Hematopoietic multipotent progenitor cell treated with erythropoietin and hydrocortisone succinate and interleukin-3 and kit ligand, for 15 days (in vitro differentiated cells): ENCODE results near the gene DNAH5.
"Not testable (repeated sequence)": the region's sequence is repeated elsewhere in the genome, so short reads cannot be mapped to it uniquely, and the experiment has no call there.

Experiments used
- DNase-seq: peaks from one replicate; pipeline ENCODE4 v3.0.0-alpha.2; 2015; ENCODE audit warnings: low spot score

The DNAH5 gene

DNA sequence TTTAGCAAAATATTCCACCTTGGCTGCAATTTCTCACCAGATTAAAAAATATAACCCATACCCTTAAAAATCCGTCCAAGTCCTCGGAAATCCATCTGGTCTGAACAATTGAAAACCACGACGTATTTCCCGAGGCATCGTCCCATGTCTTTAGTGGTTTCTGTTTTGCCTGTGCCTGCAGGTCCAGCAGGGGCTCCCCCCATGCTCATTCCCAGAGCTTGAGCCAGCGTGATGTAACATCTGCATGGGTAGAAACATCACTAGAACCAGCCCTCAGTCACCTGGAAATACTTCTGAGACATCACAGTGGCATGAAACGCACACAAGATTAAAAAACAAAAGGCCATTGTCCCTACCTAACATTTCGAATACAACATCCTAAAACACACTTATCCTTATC is 114.0 kb downstream of the DNAH5 start:
- no peak for DNase-seq

DNA sequence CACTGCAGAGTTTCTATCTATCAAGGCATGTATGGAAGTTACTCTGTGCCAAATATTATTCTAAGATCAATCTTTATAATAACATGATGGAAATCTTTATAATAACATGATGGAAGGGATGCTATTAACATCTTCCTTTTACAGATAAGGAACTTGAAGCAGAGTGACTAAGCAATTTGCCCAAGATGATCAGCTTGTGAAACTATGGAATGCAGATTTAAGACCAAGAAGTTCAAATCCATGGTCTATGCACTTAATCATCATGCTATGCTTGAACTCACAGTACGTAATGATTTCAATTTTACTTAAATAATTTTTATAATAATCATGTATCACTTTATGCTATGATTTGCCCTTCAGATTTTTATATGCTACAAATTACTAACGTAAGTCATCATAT is 123.1 kb downstream of the DNAH5 start:
- DNase-seq, result no peak

DNA sequence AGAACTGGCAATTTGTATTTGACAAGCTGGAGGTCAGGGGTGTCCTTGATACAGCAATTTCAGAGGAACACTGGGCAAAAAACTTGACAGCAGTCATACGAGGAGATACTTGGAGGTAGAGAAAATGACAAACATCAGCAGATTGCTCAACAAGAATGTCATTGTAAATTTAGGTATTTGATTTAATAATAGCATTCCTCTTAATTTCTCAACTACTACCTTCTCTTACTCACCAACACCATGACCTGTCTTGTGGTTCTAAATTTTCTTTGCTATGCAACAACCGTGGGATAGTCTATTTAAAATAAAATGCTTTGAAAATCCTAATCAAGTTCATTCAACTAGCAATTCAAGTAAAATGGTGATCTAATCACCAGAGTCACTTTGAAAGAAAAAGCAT is 128.4 kb downstream of the DNAH5 start:
- DNase-seq, result no peak

DNA sequence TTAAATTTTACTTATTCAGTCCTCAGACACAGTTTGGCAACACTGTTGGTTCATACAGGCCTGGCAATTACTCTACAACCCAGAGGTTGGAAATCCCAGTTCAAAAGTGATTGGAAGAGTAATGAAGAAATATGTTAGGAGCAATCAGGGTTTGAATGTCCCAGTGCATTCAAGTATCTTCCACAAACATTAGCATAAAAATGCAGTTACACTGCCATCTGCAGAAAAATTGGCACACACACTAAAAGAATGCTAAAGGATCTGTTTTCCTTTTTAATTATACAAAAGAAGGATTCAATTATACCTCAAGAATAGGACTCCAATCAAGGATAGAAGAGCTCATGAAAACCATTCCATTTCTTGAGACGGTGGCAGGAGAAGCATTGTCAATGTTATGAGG is 130.2 kb downstream of the DNAH5 start:
- no peak for DNase-seq

DNA sequence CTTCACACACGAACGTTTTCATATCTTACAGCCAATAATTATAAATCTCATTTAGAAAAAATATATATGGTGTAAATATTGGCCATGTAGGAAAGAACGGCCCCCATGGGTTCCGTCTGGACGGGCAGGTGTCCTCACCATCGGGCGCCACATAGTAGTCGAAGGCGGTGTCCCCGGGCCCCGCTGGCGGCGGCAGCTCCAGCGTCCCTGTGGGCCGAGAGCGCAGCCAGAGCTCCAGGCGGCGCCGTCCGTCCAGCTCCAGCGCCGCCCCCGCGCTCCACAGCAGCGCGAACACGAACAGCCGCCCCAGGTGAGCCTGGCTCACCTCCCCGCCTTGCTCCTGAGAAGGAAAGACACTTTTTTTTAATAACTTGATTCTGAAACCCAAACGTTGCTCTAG is 134.6 kb downstream of the DNAH5 start:
- DNase-seq, result no peak

DNA sequence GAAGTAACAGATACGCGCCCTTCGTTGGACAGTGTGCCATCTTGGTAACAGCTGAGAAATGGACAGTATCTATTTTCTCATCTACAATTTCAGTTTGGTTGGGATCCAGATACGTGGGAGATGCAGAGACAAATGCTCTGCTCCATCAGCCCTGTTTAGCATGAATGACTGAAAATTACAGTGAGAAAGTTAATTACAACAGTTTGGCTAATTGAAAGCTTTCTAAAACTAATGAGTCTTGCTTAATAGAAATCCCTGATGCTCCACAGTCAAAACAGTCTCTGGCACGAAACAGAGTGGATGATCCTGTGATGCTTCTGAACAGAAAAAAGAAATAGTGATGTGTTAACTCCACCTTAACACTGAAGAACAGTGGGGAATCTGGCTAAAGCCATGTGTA is 140.2 kb downstream of the DNAH5 start:
- no peak for DNase-seq

DNA sequence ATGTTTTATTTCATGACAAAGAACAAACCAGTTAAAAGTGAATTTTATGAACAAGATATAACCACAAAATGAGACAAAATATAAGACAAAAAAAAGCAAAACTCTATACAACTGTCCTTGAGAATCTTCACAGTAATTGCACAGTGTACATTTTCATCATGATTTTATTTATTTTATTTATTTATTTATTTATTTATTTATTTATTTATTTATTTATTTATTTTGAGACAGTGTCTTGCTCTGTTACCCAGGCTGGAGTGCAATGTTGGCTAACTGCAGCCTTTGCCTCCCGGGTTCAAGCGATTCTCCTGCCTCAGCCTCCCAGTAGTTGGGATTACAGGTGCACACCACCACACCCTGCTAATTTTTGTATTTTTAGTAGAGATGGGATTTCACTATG is 145.9 kb downstream of the DNAH5 start:
- DNase-seq, result not testable (repeated sequence)

DNA sequence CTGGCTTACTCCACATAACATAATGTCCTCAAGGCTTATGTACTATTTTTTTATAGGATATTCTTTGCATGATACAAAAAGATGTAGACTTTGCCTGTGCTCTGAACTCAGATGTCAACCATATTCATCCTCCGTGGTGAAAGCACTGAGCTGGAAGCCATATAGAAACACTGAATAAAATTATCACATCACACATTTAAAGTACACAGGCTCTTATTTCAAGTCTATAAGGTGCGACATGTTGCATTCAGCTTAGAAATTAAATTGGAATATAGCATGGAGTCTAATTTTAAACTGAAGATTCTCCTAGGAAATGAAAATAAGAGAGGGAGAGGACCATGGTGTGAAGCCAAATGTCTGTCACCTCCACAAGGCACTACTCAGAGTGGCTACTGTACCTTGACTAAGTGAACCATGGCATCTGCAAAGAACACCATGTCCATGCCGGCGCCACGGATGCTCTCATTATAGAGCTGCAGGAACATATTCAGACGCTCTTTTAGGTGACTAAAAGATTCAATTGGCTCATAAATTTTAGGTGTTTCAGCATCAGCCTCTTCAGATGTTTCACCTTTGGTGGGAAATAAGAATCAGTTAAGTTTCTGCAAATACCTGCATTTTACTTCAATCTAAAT is 158.6 kb downstream of the DNAH5 start:
- DNase-seq, result no peak

DNA sequence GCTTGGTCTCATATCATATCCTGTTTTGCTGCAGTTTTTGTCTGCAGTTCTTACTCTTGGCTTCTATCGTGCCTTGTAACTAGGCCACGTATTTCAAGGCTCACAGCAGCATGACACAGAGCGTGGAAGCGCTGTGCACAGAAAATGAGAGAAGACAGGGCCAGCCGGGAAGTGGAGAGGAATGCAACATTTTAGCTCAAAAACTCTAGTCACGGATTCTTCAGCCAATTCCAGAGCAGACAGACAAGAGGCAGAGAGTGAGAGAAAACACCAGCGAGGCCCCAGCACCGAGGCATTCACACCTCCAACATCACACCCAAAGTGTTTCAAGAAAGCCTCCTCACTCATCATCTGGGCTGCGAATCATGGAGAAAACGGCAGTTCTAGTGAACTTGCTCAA is 160.8 kb downstream of the DNAH5 start:
- no peak for DNase-seq

DNA sequence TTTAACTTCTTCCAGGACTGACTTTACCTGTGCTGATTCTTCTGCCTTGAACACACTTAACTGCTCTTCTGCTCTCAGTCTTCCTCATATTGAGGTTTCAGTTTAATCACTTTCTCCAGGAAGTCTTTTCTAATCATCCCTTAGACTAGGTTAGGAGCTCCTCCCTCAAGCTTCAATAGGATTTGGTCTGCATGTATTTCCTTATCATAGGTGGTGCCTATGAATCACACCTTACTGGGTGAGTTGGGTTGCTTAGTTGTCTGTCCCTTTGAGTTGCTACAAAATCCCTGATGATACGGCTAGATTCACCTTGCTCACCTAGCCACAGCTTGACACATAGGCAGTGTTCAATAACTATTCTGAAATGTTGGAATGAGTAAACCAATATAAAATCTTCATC is 164.4 kb downstream of the DNAH5 start:
- DNase-seq, result no peak

DNA sequence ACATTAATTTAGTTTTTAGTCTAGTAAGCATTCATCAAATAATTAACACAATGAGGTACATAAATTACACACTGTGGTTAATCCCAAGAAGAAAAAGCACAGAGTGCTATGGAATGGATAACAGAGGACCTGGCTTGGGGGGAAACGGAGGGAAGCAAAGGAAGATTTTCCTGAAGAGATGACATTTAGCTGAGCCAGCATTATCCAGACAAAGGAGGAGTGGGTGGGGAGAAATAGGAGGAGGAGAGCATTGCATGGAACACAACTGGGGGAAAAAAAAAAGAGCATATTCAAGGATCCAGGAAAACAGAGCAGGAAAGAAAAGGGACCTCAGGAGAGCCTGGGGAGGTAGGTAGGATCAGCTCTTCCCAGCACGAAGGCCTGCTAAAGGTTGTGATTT is 170.8 kb downstream of the DNAH5 start:
- no peak for DNase-seq

DNA sequence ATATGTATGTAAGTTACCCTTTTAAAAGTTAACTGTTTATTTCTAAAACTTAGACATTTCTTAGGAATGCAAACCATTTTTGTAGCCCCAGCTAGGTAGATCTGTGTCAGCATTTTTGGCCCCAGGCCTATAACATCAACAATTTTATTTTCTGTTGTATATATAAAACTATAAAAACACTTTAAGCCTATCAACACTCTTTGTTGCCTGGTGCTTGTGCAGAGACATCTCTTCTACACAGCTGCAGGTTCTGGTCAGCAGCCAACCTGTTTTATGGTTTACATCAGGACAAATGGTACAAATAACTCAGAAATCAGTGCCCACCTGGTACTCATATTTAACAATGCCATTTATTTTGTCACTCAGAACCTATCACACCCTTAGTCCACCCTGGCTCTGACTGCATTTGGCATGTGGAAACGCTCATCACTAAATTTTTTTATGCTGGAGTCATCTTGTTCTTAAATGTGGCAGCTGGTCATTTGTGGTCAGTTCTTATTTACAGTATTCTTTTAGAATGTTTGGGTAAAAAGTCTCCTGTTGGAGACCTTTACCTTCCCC is 173.4 kb downstream of the DNAH5 start:
- DNase-seq, result no peak

DNA sequence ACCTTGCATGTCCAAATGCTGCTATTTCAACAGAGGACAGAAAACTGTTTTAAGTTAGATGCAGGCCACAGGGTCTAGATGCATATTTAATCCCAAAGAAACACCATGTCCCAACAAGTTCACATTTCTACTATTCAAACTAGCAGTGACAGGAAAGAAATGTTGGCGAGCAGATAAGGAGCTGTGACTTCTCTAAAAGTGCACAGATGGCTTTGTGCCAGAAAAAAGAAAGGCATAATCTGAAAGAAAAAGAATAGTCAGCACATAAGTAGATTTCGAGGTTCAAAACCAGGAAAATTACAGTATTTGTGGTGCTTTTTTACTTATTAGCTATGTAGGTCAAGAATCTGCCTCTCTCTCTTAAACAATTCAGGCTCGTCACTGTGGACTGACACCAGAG is 178.3 kb downstream of the DNAH5 start:
- no peak for DNase-seq

DNA sequence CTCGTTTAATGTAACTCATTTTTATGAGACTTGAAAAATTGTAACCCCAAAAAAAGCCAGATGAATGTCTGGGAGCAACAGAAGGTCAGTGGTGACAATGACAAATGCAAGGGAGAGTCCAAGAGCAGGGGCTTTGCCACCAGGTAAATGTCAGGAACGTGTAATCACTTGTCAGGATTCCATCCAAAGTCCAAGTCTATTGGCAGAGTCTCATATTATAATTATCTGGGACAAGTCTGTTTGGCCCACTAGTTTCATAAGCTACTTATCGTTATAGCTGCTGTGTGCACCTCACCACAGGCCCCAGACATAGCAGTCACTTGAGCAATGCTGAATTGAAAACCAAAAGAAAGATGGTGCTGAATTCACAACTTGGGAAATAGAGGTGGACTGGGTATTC is 180.8 kb downstream of the DNAH5 start:
- DNase-seq, result no peak

DNA sequence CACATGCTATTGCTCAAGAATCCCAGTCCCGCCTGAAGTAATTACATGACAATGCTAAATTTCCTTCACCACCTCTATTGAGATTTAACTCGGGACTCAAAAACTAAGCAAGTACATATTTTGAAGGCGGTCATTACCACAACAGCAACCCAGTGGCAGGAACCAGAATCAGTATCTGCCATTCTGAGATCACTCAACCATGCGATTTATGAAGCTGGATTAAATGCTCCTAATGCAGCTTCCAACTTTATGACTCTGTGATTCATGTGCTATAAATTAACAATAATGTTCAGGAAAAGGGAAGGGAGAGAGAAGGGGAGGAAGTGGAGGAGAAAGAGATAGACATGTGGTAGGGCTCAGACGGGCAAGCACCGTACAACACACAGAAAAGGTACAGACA is 194.7 kb downstream of the DNAH5 start:
- no peak for DNase-seq

DNA sequence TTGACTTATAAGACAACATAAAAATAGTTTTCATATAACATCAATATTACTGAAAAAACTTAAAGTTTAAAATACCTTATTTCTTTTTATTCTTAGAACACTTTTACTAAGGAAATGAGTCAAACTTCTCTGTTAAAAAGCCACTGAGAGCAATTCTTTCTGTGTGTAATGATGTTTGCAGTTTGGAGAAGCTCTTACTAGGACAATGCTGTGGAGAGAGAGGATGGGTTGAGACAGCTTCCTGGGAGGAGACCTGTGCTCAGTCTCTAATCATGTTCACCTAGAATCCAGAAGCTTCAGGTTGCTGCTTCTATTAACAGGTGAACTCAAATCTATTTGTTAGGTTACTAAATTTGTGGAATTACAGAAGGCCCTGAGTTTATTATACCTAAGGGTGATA is 198.5 kb downstream of the DNAH5 start:
- no peak for DNase-seq

DNA sequence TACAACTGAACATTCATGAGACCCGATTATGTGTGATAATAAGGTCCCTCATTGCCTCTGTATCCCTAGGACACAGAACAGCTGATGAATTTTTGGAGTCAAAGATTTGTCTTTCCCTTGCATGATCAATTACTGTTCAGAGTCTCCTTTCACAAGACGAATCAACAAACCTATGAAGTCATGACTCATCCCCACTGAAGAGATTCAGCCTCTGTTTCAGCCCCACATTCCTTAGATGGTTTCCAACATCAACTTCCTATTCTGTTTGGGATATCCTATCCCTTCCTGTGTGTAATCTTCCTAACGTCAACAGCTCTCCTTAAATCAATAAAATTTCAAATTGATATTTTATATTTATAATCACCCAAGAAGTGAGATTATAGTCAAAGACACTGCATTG is 199.0 kb downstream of the DNAH5 start:
- no peak for DNase-seq

DNA sequence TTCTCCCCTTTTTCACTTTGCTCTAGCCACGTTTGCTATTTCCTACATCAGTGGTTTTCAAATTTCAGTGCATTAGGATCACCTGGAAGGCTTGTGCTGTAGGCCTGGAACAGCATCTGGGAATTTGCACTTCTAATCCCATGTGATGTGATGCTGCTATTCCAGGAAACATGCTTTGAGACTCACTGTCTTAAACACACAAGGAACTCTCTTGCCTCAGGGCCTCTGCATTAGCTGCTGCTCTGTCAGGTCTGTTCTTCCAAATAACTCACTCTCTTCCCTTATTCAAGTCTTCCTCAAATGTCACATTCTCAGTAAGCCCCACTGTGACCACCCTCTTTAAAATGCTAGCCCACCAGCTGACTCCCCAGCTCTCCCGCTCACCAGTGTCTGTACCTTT is 204.0 kb downstream of the DNAH5 start:
- DNase-seq, result no peak

DNA sequence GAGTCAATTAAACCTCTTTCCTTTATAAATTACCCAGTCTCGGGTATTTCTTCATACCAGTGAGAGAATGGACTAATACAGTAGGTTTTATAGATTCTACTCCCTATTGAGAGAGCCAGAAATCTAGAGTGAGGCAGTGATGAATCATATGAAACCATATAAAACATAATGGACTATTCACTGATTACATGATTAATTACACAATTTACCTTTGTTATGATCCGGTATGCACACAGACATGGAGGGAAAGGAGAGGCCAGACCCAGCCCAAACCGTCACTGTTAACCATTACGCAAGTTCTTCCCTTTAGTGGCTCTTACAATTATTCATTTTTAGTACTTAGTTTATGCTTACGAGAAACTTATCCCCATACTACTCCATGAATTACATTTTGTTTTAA is 205.0 kb downstream of the DNAH5 start:
- DNase-seq, result no peak

DNA sequence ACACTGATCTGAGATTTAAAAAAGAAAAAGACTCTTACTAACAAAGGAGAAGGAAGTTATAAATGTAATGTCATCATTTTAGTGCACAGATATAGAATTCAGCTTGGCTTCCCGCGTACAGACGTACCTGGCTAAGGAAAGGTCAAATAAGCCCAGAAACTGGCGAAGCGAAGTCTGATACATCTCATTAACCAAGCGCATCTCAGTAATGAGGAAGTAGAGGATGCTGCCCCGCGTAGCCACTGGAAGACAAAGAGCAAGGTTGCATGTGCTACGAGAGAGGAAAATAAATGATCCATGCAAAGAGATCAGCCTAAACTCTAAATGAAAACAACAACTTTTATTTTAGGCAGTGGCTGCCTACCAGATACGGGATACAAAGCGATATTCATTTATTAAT is 208.8 kb downstream of the DNAH5 start:
- no peak for DNase-seq

DNA sequence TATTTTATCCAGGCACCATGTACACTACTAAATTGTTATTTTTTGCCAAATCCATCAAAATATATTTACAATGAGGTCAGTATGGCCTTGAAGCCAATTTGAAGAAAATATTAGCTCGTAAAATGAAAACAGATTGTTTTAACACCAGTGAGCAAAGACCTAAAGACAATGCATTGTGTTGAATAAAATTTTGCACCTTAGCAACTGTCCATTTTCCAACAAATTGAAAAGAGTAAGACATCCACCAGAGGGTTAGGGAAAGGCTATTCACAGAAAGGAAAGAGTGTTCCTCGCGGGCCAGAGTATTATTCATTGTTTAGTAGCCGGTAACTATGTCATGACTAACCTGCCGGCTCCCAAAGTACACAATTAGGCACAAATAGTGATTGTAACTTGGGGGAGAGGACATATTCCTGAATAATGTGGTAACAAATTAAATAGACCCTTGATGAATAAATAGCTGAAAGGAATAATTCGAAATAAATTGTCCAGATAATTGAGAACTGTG is 213.3 kb downstream of the DNAH5 start:
- DNase-seq, result no peak

DNA sequence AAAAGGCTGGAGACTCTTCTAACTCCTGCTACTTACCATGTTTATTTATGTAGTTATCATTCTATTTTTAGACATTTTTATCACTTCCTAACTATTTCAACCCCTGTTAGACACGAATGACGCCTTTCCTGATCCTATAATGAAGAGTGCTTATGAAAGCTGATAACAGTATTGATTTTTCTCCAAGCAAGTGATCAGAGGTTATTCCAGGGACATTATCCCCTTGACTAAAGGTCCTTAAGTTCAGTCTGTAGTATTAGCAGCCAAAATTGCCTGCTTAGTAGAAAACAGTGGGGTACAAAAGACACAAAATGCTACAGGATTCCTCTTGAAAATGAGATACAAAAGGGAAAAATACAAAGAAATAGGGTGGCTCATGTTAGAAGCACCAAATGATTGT is 235.6 kb downstream of the DNAH5 start:
- no peak for DNase-seq

DNA sequence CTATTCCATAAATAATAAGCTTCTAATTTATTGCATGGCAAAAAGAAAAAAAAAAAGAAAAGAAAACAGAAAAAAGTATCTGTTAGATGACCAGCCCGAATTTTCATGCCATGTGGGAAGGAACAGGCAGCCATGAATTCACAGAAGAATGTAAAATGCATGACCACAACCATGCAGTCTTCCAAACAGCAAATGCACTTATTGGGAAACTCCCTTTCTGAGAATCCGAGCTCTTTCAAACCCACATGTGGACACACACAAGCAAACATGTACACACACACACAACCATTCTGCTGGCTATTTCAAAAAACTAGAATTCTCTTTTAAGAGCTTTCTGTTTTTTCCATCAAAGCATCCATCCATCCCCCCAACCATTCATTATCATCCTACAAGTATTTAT is 236.1 kb downstream of the DNAH5 start:
- no peak for DNase-seq

DNA sequence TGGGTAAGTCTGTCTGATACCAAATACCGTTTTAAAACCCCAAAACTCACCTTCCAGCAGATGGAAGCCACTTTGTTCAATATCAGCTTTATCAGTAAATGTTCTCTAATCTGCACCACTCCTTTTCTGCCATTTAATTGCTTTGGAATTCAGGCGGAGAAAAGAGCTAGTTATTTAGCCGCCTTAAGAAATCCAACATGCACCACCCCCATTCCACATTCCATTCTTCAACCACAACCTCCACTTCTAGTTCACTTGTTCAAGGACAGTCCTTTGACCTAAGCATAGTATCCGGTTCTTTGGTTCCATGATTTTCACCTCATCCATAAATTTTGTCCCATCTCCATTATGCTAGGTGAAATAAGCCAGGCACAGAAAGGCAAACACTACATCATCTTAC is 240.1 kb downstream of the DNAH5 start:
- no peak for DNase-seq
